IMR-90 (cell line): ENCODE data around the gene SCYGR3. TPM values are rescaled to one million over a fixed set of nuclear protein-coding genes. Genes with fewer than 3 reads are reported as not detected.

Source experiments
- ATAC-seq: fragments of 200-7000 bp; cut with Tn5 transposase; 2 replicates; pipeline ENCODE4 v1.9.1; 2020; ENCODE audit warnings: low read depth, mild to moderate bottlenecking, moderate library complexity
- BruUV-seq: library from RNA; stranded (reverse); fragments of 400-500 nt; replicated peaks from 2 replicates; lab custom pipeline; 2021; lab: Mats Ljungman, UMichigan
- CTCF ChIA-PET: fragments of 300-600 bp; formaldehyde crosslinking; extraction: SDS; loops from one replicate; lab custom pipeline; 2021; ENCODE audit warnings: antibody characterized with exemption; lab: Yijun Ruan, JAX
- POLR2A ChIA-PET: fragments of 300-600 bp; sonication (Branson Sonifier 250); formaldehyde crosslinking; loops from one replicate; lab custom pipeline; 2022; ENCODE audit warnings: antibody characterized with exemption; ENCODE audit not compliant: unreplicated experiment; lab: Charles Lee
- DNase-seq: peaks from one replicate; pipeline ENCODE4 v3.0.0; 2013
- H2AFZ ChIP-seq: replicated peaks from 2 replicates; pipeline ENCODE3; 2013; ENCODE audit warnings: low read length, mild to moderate bottlenecking; ENCODE audit not compliant: poor library complexity
- H2AK5ac ChIP-seq: 2 replicates; pipeline ENCODE4 v1.6.1; 2013; ENCODE audit warnings: low read depth, low read length, inconsistent platforms
- H2AK9ac ChIP-seq: replicated peaks from 2 replicates; pipeline ENCODE3; 2013; ENCODE audit warnings: mild to moderate bottlenecking, low read depth, low read length, moderate library complexity; ENCODE audit not compliant: poor library complexity
- H2BK120ac ChIP-seq: 2 replicates; pipeline ENCODE4 v1.6.1; 2013; ENCODE audit warnings: low read depth, low read length, inconsistent platforms
- H2BK15ac ChIP-seq: 3 replicates; pipeline ENCODE4 v1.6.1; 2013; ENCODE audit warnings: low read depth, low read length, inconsistent platforms
- H2BK20ac ChIP-seq: 2 replicates; pipeline ENCODE4 v1.6.1; 2013; ENCODE audit warnings: low read depth, mild to moderate bottlenecking, inconsistent platforms, low read length, moderate library complexity
- H2BK5ac ChIP-seq: 2 replicates; pipeline ENCODE4 v1.6.1; 2013; ENCODE audit warnings: mild to moderate bottlenecking, low read depth, low read length, inconsistent platforms; ENCODE audit not compliant: poor library complexity, severe bottlenecking
- H3K14ac ChIP-seq: replicated peaks from 2 replicates; pipeline ENCODE4 v1.6.1; 2013; ENCODE audit warnings: low read depth, low read length, inconsistent platforms
- H3K18ac ChIP-seq: 2 replicates; pipeline ENCODE4 v1.6.1; 2013; ENCODE audit warnings: low read depth, low read length, control low read depth
- H3K23ac ChIP-seq: 2 replicates; pipeline ENCODE4 v1.6.1; 2013; ENCODE audit warnings: low read depth, low read length, inconsistent platforms
- H3K27ac ChIP-seq: 2 replicates; pipeline ENCODE4 v1.5.1; 2013; ENCODE audit warnings: mild to moderate bottlenecking, control low read depth, low read length; ENCODE audit not compliant: insufficient read depth
- H3K27me3 ChIP-seq: 2 replicates; pipeline ENCODE4 v1.6.1; 2013; ENCODE audit warnings: low read length; ENCODE audit not compliant: control insufficient read depth, insufficient read depth
- H3K36me3 ChIP-seq: 2 replicates; pipeline ENCODE4 v1.6.1; 2013; ENCODE audit warnings: low read length, mixed read lengths; ENCODE audit not compliant: control insufficient read depth, insufficient read depth
- H3K4ac ChIP-seq: 2 replicates; pipeline ENCODE4 v1.6.1; 2013; ENCODE audit warnings: low read depth, low read length, inconsistent platforms
- H3K4me1 ChIP-seq: 2 replicates; pipeline ENCODE4 v1.6.1; 2013; ENCODE audit warnings: low read length, mixed read lengths; ENCODE audit not compliant: control insufficient read depth, insufficient read depth
- H3K4me2 ChIP-seq: 2 replicates; pipeline ENCODE4 v1.6.1; 2013; ENCODE audit warnings: low read depth, mild to moderate bottlenecking, control low read depth, low read length, moderate library complexity
- H3K4me3 ChIP-seq: 2 replicates; pipeline ENCODE4 v1.5.1; 2013; ENCODE audit warnings: low read depth, mild to moderate bottlenecking, control low read depth, low read length, moderate library complexity; ENCODE audit not compliant: insufficient read depth
- H3K56ac ChIP-seq: 2 replicates; pipeline ENCODE4 v1.6.1; 2013; ENCODE audit warnings: low read length, inconsistent platforms; ENCODE audit not compliant: insufficient read depth; ENCODE audit errors: extremely low read depth
- H3K79me1 ChIP-seq, 2 experiments: 2 replicates each; pipeline ENCODE4 v1.6.1; 2013; ENCODE audit warnings: low read length in 2 of 2, inconsistent platforms in 1 of 2, low read depth in 1 of 2
- H3K9ac ChIP-seq: 2 replicates; pipeline ENCODE4 v1.6.1; 2013; ENCODE audit warnings: low read depth, low read length, control low read depth
- H3K9me1 ChIP-seq: 2 replicates; pipeline ENCODE4 v1.6.1; 2013; ENCODE audit warnings: low read length, inconsistent platforms; ENCODE audit not compliant: insufficient read depth
- H3K9me3 ChIP-seq: 2 replicates; pipeline ENCODE4 v1.6.1; 2013; ENCODE audit warnings: low read length; ENCODE audit not compliant: control insufficient read depth, insufficient read depth
- H4K20me1 ChIP-seq: 2 replicates; pipeline ENCODE4 v1.6.1; 2013; ENCODE audit warnings: low read length, inconsistent platforms; ENCODE audit not compliant: insufficient read depth
- H4K5ac ChIP-seq: 2 replicates; pipeline ENCODE4 v1.6.1; 2013; ENCODE audit warnings: mild to moderate bottlenecking, low read depth, low read length, control low read depth
- H4K8ac ChIP-seq, 2 experiments: 2 replicates each; pipeline ENCODE4 v1.6.1; 2013; ENCODE audit warnings: low read depth in 2 of 2, low read length in 2 of 2, control low read depth in 1 of 2, inconsistent platforms in 1 of 2
- H4K91ac ChIP-seq: 2 replicates; pipeline ENCODE4 v1.6.1; 2013; ENCODE audit warnings: low read depth, low read length, inconsistent platforms; ENCODE audit not compliant: insufficient read depth
- BHLHE40 ChIP-seq: fragments of 150-350 bp; IDR thresholded peaks from 2 replicates; pipeline ENCODE4 v1.6.1; 2016; ENCODE audit warnings: mild to moderate bottlenecking, low read depth, low read length
- CEBPB ChIP-seq: IDR thresholded peaks from 2 replicates; pipeline ENCODE4 v1.6.1; 2012; ENCODE audit warnings: low read depth, low read length, improper control_type of control experiment
- CHD1 ChIP-seq: IDR thresholded peaks from 2 replicates; pipeline ENCODE4 v1.6.1; 2012; ENCODE audit warnings: low read depth, low read length, improper control_type of control experiment
- FOS ChIP-seq: fragments of 150-350 bp; IDR thresholded peaks from 2 replicates; pipeline ENCODE4 v1.6.1; 2016; ENCODE audit warnings: low read depth, low read length
- MAFK ChIP-seq: IDR thresholded peaks from 2 replicates; pipeline ENCODE4 v1.6.1; 2012; ENCODE audit warnings: low read depth, low read length, improper control_type of control experiment
- MAZ ChIP-seq: IDR thresholded peaks from 2 replicates; pipeline ENCODE4 v1.6.1; 2012; ENCODE audit warnings: low read depth, mild to moderate bottlenecking, low read length, improper control_type of control experiment, moderate library complexity, borderline replicate concordance
- MXI1 ChIP-seq: IDR thresholded peaks from 2 replicates; pipeline ENCODE4 v1.6.1; 2012; ENCODE audit warnings: low read depth, mild to moderate bottlenecking, low read length, moderate library complexity, borderline replicate concordance
- NFE2L2 ChIP-seq: fragments of 150-350 bp; IDR thresholded peaks from 2 replicates; pipeline ENCODE4 v1.6.1; 2016; ENCODE audit warnings: low read depth, mild to moderate bottlenecking, low read length
- POLR2A ChIP-seq: IDR thresholded peaks from 2 replicates; pipeline ENCODE4 v1.6.1; 2012; ENCODE audit warnings: mild to moderate bottlenecking, low read depth, low read length
- RAD21 ChIP-seq: IDR thresholded peaks from 2 replicates; pipeline ENCODE4 v1.6.1; 2012; ENCODE audit warnings: low read length, improper control_type of control experiment
- RCOR1 ChIP-seq: IDR thresholded peaks from 2 replicates; pipeline ENCODE4 v1.6.1; 2012; ENCODE audit warnings: mild to moderate bottlenecking, low read length, improper control_type of control experiment; ENCODE audit not compliant: insufficient replicate concordance
- RFX5 ChIP-seq: IDR thresholded peaks from 2 replicates; pipeline ENCODE4 v1.8.0; 2012; ENCODE audit warnings: low read depth, mild to moderate bottlenecking, low read length, moderate library complexity
- SMC3 ChIP-seq: fragments of 150-350 bp; IDR thresholded peaks from 2 replicates; pipeline ENCODE4 v1.6.1; 2016; ENCODE audit warnings: low read depth, mild to moderate bottlenecking, antibody characterized with exemption, low read length, moderate library complexity
- WGBS, 2 experiments: methylation state at CpG; one replicate each; pipeline versions ENCODE4 v1.1.5 to v1.1.7; 2013; ENCODE audit warnings: missing lambda C conversion rate in 2 of 2; ENCODE audit not compliant: insufficient read length in 1 of 2; ENCODE audit errors: extremely low coverage in 2 of 2; 5-methylcytosine and 5-hydroxymethylcytosine counted together
- dilution Hi-C: fragments of 300-500 bp; cut with HindIII; formaldehyde crosslinking; loops from one replicate; pipeline ENCODE4 v1.14.3; 2018; ENCODE audit warnings: low sequenced_read_pairs; ENCODE audit not compliant: unreplicated experiment
- in situ Hi-C: fragments of 300-500 bp; cut with MboI; formaldehyde crosslinking; loops from 3 replicates; pipeline ENCODE4 v1.14.3; 2019; ENCODE audit warnings: low sequenced_read_pairs, inconsistent platforms, mixed read lengths
- intact Hi-C: fragments of 100-400 bp; cut with micrococcal nuclease; formaldehyde crosslinking; loops from 2 replicates; pipeline ENCODE4 v1.10.0; 2022
- polyA plus RNA-seq, 3 experiments: library from polyadenylated mRNA; depleted of rRNA; stranded (reverse); fragments of >200 nt; gene quantifications; 2 replicates each; pipeline ENCODE4 v1.2.3, GENCODE V29; 2012; ENCODE audit warnings: low replicate concordance in 1 of 3
- total RNA-seq: library from RNA; depleted of rRNA; stranded (reverse); fragments of >200 nt; gene quantifications from 2 replicates; pipeline ENCODE4 v1.2.3, GENCODE V29; 2012
- TF ChIP-seq, protein P1 (sequence below): fragments of 150-350 bp; IDR thresholded peaks from 2 replicates; pipeline ENCODE4 v1.6.1; 2017; ENCODE audit warnings: mild to moderate bottlenecking, antibody characterized with exemption, low read length, low read depth
- TF ChIP-seq, protein P2 (sequence below): conservative IDR thresholded peaks from 2 replicates; pipeline ENCODE4 v1.5.1; 2012; ENCODE audit warnings: mild to moderate bottlenecking, low read depth, low read length, improper control_type of control experiment

The SCYGR3 gene
- total and polyA plus RNA-seq, 2 of the 4 experiments (the other 2 are of a cell fraction): not detected

DNA sequence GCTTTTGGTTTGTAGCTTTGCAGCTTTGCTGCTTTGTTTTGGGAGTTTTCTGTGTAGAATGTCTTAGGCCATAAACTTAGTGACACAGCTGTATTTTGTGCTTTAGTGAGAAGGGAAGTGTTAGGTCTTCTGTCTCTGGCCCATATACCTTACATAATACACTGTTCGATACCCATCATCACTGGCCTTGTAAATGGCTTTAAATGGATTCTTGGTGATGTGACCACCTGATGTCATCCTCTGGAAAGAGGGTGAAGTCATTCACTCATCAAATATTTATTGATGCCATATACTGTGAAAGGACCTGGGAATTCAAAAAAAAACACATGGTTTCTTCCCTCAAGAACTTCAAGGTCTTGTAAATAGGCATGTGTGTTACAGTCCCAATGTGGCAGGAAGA, 34.8 kb downstream of the SCYGR3 start:
- dilution Hi-C loops: no loop called here
- no CpG with 5 or more reads among the region's 1 CpG for WGBS, 2 experiments
- BruUV-seq: no TSS peak

More for the DNA sequence above, 34.8 kb downstream of the SCYGR3 start:
- Histone ChIP-seq H3K27me3 (peaks cover 2% of the 10 kb centered on the region), H3K14ac (no peak overlapping the region), H3K9ac (no peak overlapping the region), H3K4me3 (no peak overlapping the region), H2BK5ac (no peak overlapping the region), H3K23ac (no peak overlapping the region), H4K20me1 (no peaks in the 10 kb centered on the region), H4K91ac (no peak overlapping the region), H3K36me3 (no peaks in the 10 kb centered on the region), H2BK20ac (no peak overlapping the region), H4K5ac (no peak overlapping the region), H3K18ac (no peak overlapping the region), H3K27ac (no peak overlapping the region), H3K9me3 (peaks cover 5% of the 10 kb centered on the region), H3K4me1 (no peaks in the 10 kb centered on the region), H2BK15ac (no peak overlapping the region), H3K9me1 (0 out of 2 replicates have a peak, but pooled peaks cover 2% of the 10 kb centered on the region), H2AK9ac (no peak overlapping the region), H4K8ac (no peak overlapping the region), H3K4me2 (no peak overlapping the region), H2AK5ac (no peak overlapping the region), H2AFZ (no peak overlapping the region), H3K4ac (no peak overlapping the region), H3K56ac (no peak overlapping the region), H3K79me1 (no peaks in the 10 kb centered on the region), H2BK120ac (no peak overlapping the region)
- intact Hi-C loops (no loop called here), in situ Hi-C loops (no loop called here)
- ChIA-PET POLR2A (no interaction called here), CTCF (interaction anchor here (0.5 kb wide), 1 partner anchor 100 kb away, joined by 4 read pairs; no protein-coding TSS in a partner anchor)
- TF ChIP-seq MAZ (no peak), RAD21 (no peak), MAFK (no peak), POLR2A (no peak), MXI1 (no peak), NFE2L2 (no peak), SMC3 (no peak), FOS (no peak), CEBPB (no peak), CHD1 (no peak), RCOR1 (no peak), RFX5 (no peak), BHLHE40 (no peak)
- TF ChIP-seq, protein P1, sequence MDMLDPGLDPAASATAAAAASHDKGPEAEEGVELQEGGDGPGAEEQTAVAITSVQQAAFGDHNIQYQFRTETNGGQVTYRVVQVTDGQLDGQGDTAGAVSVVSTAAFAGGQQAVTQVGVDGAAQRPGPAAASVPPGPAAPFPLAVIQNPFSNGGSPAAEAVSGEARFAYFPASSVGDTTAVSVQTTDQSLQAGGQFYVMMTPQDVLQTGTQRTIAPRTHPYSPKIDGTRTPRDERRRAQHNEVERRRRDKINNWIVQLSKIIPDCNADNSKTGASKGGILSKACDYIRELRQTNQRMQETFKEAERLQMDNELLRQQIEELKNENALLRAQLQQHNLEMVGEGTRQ: no peak
- TF ChIP-seq, protein P2, sequence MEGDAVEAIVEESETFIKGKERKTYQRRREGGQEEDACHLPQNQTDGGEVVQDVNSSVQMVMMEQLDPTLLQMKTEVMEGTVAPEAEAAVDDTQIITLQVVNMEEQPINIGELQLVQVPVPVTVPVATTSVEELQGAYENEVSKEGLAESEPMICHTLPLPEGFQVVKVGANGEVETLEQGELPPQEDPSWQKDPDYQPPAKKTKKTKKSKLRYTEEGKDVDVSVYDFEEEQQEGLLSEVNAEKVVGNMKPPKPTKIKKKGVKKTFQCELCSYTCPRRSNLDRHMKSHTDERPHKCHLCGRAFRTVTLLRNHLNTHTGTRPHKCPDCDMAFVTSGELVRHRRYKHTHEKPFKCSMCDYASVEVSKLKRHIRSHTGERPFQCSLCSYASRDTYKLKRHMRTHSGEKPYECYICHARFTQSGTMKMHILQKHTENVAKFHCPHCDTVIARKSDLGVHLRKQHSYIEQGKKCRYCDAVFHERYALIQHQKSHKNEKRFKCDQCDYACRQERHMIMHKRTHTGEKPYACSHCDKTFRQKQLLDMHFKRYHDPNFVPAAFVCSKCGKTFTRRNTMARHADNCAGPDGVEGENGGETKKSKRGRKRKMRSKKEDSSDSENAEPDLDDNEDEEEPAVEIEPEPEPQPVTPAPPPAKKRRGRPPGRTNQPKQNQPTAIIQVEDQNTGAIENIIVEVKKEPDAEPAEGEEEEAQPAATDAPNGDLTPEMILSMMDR: no peak
- ATAC-seq (no peak), DNase-seq (no peak)
